Measurements from ENCODE around the gene HMX2. TPM values are rescaled to one million over a fixed set of nuclear protein-coding genes. Genes with fewer than 3 reads are reported as not detected.

Gene HMX2
- total RNA-seq, 1 experiment from 2014 or later: 2.7 TPM

- Histone ChIP-seq H3K36me3 (ENCODE audit: control insufficient read depth, insufficient read depth, low read length) (no peaks in the 10 kb centered on the region), H3K4me3 (ENCODE audit: low read depth in 2 of 2, low read length in 2 of 2) (no peak overlapping the region), H3K27ac (ENCODE audit: low read length) (no peak overlapping the region), H3K4me1 (ENCODE audit: control insufficient read depth, insufficient read depth, low read length) (no peaks in the 10 kb centered on the region; the same call in 1 of the 2 replicates), H3K27me3 (ENCODE audit: control insufficient read depth, insufficient read depth, low read length) (no peaks in the 10 kb centered on the region), H3K9me3 (ENCODE audit: control insufficient read depth, insufficient read depth, low read depth, low read length) (no peaks in the 10 kb centered on the region)
- ATAC-seq (no peak), DNase-seq (ENCODE audit: low read depth, low spot score) (no peak)
- no TSS peak for BruUV-seq (replicated peaks)
- CTCF ChIA-PET: interaction anchor here (0.9 kb wide), 1 partner anchor 59 kb away, joined by 4 read pairs; no protein-coding TSS in a partner anchor
- no peak for TF ChIP-seq SIN3A (IDR thresholded peaks at IDR 0.05; ENCODE audit: borderline replicate concordance, insufficient read depth, low read depth, low read length)
- TF ChIP-seq POLR2AphosphoS5 (IDR thresholded peaks at IDR 0.05; ENCODE audit: low read depth, low read length): no peak
- no peak for TF ChIP-seq CTCF (IDR thresholded peaks at IDR 0.05)
- no peak for TF ChIP-seq TCF7L2 (IDR thresholded peaks at IDR 0.05; ENCODE audit: low read depth, low read length)
- TF ChIP-seq REST (IDR thresholded peaks at IDR 0.05; ENCODE audit: insufficient read depth in 1 of 2, low read depth in 2 of 2, low read length in 1 of 2): no peak
- POLR2A ChIA-PET: no interaction called here
- in situ Hi-C loops (cut with HindIII; ENCODE audit: low pct_unique_long_range_greater_than_20kb, low sequenced_read_pairs): no loop called here
- intact Hi-C loops (cut with micrococcal nuclease; ENCODE audit: unreplicated experiment): no loop called here
Measured at GRCh38 chr10:123101872-123102271, 46.1 kb upstream of the HMX2 start.

GRCh38 chr10:123102673-123103072 is 45.3 kb upstream of the HMX2 start:
- DNase-seq (ENCODE audit: low read depth, low spot score) (no peak), ATAC-seq (no peak)
- CTCF ChIA-PET: interaction anchor here (0.9 kb wide), 1 partner anchor 59 kb away, joined by 4 read pairs; no protein-coding TSS in a partner anchor
- H3K4me1 ChIP-seq (ENCODE audit: control insufficient read depth, insufficient read depth, low read length): no peaks in the 10 kb centered on the region; the same call in 1 of the 2 replicates
- no peak overlapping the region for H3K27ac ChIP-seq (ENCODE audit: low read length)
- H3K27me3 ChIP-seq (ENCODE audit: control insufficient read depth, insufficient read depth, low read length): no peaks in the 10 kb centered on the region
- intact Hi-C loops (cut with micrococcal nuclease; ENCODE audit: unreplicated experiment) (no loop called here), in situ Hi-C loops (cut with HindIII; ENCODE audit: low pct_unique_long_range_greater_than_20kb, low sequenced_read_pairs) (no loop called here)
- BruUV-seq (replicated peaks): no TSS peak
- TF ChIP-seq TCF7L2 (IDR thresholded peaks at IDR 0.05; ENCODE audit: low read depth, low read length) (no peak), REST (IDR thresholded peaks at IDR 0.05; ENCODE audit: insufficient read depth in 1 of 2, low read depth in 2 of 2, low read length in 1 of 2) (no peak), SIN3A (IDR thresholded peaks at IDR 0.05; ENCODE audit: borderline replicate concordance, insufficient read depth, low read depth, low read length) (no peak), POLR2AphosphoS5 (IDR thresholded peaks at IDR 0.05; ENCODE audit: low read depth, low read length) (no peak)
- POLR2A ChIA-PET: no interaction called here
- H3K9me3 ChIP-seq (ENCODE audit: control insufficient read depth, insufficient read depth, low read depth, low read length): no peaks in the 10 kb centered on the region
- H3K36me3 ChIP-seq (ENCODE audit: control insufficient read depth, insufficient read depth, low read length): no peaks in the 10 kb centered on the region
- H3K4me3 ChIP-seq (ENCODE audit: low read depth in 2 of 2, low read length in 2 of 2): no peak overlapping the region

All from Panc1 (cell line).